ENCODE results near the gene MTTP.

The MTTP gene

DNA sequence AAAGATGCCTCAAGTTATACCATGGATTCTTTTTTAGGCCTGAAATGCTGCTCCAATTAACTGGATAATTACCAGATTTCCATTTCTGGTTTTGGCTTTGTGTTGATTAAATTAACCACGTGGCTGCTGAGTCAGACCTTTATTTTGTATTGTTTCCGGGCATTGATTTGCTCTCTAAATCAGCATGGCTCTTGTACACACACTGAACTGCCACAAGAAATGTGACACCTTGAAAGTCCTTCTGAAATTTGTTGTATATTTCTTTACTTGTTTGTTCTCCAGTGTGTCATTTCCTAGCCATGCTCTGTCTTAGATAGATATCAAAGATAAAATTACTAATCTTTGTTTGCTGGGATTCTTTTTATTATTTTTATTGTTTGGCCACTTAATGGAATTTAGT, 11.7 kb downstream of the MTTP start:
- Histone ChIP-seq H3K9ac (ENCODE audit: low read length) (no peak overlapping the region), H3K4me1 (ENCODE audit: control insufficient read depth in 1 of 2, insufficient read depth in 2 of 2, low read length in 2 of 2) (no peaks in the 10 kb centered on the region), H3K4me3 (ENCODE audit: low read depth, low read length) (no peak overlapping the region), H2AFZ (ENCODE audit: insufficient read depth, low read length, poor library complexity) (no peak overlapping the region), H2BK12ac (ENCODE audit: low read length) (no peak overlapping the region), H3K79me1 (ENCODE audit: low read length) (no peaks in the 10 kb centered on the region), H2BK5ac (ENCODE audit: low read depth, low read length, poor library complexity) (no peak overlapping the region), H3K4me2 (ENCODE audit: low read length) (no peak overlapping the region), H4K91ac (ENCODE audit: low read depth, low read length) (no peak overlapping the region), H3K27me3 (ENCODE audit: insufficient read depth, low read length) (no peaks in the 10 kb centered on the region), H3K36me3 (ENCODE audit: control insufficient read depth in 1 of 2, insufficient read depth in 2 of 2, low read length in 2 of 2) (no peaks in the 10 kb centered on the region), H3K18ac (ENCODE audit: low read length) (no peak overlapping the region), H4K12ac (ENCODE audit: low read depth, low read length) (no peak overlapping the region), H3K9me3 (ENCODE audit: insufficient read depth, low read depth, low read length) (no peaks in the 10 kb centered on the region), H3K79me2 (ENCODE audit: control insufficient read depth, insufficient read depth, low read length, poor library complexity) (no peaks in the 10 kb centered on the region), H3K4ac (ENCODE audit: low read depth, low read length) (no peak overlapping the region), H3K14ac (ENCODE audit: low read length) (no peak overlapping the region), H2AK5ac (ENCODE audit: low read length) (no peak overlapping the region), H2BK120ac (ENCODE audit: insufficient read depth, low read length, poor library complexity) (no peak overlapping the region), H4K8ac (ENCODE audit: low read depth, low read length) (no peak overlapping the region), H3K27ac (ENCODE audit: low read depth, low read length) (no peak overlapping the region), H3K23ac (ENCODE audit: low read length) (no peak overlapping the region)
- DNase-seq, result no peak
- WGBS (ENCODE audit: extremely low coverage, insufficient coverage, insufficient read length), result no CpG with 5 or more reads among the region's 2 CpGs

DNA sequence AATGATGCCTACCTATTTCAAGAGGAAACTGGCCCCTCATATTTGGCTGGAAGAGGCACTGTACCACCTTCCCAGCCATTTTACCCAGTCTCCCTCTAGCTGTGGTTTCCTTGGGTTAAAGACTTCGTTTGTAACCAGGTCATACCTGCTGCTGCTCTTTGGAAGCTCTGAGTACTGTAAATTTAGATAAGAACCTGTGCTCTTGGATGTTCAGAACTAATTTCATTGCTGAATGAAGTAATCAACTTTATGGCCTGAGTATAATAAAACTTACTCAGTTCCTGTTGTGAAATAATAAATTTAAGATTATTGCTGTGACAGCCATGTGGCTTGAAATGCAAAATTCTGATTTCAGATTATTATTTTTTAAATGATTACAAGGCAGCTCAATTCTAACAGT, 12.2 kb downstream of the MTTP start:
- Histone ChIP-seq H2AFZ (ENCODE audit: insufficient read depth, low read length, poor library complexity) (no peak overlapping the region), H3K23ac (ENCODE audit: low read length) (no peak overlapping the region)

DNA sequence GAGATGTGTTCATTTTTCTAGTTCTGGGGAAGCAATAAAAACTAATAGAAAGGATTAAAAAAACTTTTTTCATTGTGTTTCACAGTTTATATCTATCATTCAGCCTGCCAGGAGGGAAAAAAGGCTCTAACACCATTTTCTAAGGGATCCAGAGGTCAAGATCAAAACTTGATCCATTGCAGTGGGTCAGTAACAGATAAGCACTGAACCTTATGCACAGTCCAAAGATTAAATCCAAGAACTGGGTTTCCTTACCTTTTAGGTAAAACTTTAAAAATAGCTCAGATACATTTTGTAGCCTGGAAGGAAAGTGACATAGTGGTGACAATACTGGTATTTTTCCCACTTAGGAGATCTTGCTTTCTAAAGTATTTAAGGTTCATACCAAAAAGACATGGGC, 12.7 kb downstream of the MTTP start:
- Histone ChIP-seq H4K8ac (ENCODE audit: low read depth, low read length) (no peak overlapping the region), H3K27me3 (ENCODE audit: insufficient read depth, low read length) (no peaks in the 10 kb centered on the region), H2BK12ac (ENCODE audit: low read length) (no peak overlapping the region), H2BK120ac (ENCODE audit: insufficient read depth, low read length, poor library complexity) (no peak overlapping the region), H3K9me3 (ENCODE audit: insufficient read depth, low read depth, low read length) (no peaks in the 10 kb centered on the region), H2BK5ac (ENCODE audit: low read depth, low read length, poor library complexity) (no peak overlapping the region), H3K23ac (ENCODE audit: low read length) (no peak overlapping the region), H4K12ac (ENCODE audit: low read depth, low read length) (no peak overlapping the region), H3K9ac (ENCODE audit: low read length) (no peak overlapping the region), H3K4me2 (ENCODE audit: low read length) (no peak overlapping the region), H3K4ac (ENCODE audit: low read depth, low read length) (no peak overlapping the region), H3K18ac (ENCODE audit: low read length) (no peak overlapping the region), H3K79me1 (ENCODE audit: low read length) (no peaks in the 10 kb centered on the region), H3K4me1 (ENCODE audit: control insufficient read depth in 1 of 2, insufficient read depth in 2 of 2, low read length in 2 of 2) (no peaks in the 10 kb centered on the region), H3K36me3 (ENCODE audit: control insufficient read depth in 1 of 2, insufficient read depth in 2 of 2, low read length in 2 of 2) (no peaks in the 10 kb centered on the region), H4K91ac (ENCODE audit: low read depth, low read length) (no peak overlapping the region), H3K14ac (ENCODE audit: low read length) (no peak overlapping the region), H3K27ac (ENCODE audit: low read depth, low read length) (no peak overlapping the region), H3K4me3 (ENCODE audit: low read depth, low read length) (no peak overlapping the region), H3K79me2 (ENCODE audit: control insufficient read depth, insufficient read depth, low read length, poor library complexity) (no peaks in the 10 kb centered on the region), H2AK5ac (ENCODE audit: low read length) (no peak overlapping the region), H2AFZ (ENCODE audit: insufficient read depth, low read length, poor library complexity) (no peak overlapping the region)
- no peak for DNase-seq

More for the DNA sequence above, 12.2 kb downstream of the MTTP start:
- H4K91ac ChIP-seq (ENCODE audit: low read depth, low read length), result no peak overlapping the region
- no peaks in the 10 kb centered on the region for H3K36me3 ChIP-seq (ENCODE audit: control insufficient read depth in 1 of 2, insufficient read depth in 2 of 2, low read length in 2 of 2)
- DNase-seq, result no peak
- H3K79me2 ChIP-seq (ENCODE audit: control insufficient read depth, insufficient read depth, low read length, poor library complexity), result no peaks in the 10 kb centered on the region
- no peak overlapping the region for H2BK120ac ChIP-seq (ENCODE audit: insufficient read depth, low read length, poor library complexity)
- no peak overlapping the region for H3K18ac ChIP-seq (ENCODE audit: low read length)
- no peak overlapping the region for H3K4me3 ChIP-seq (ENCODE audit: low read depth, low read length)
- H3K9ac ChIP-seq (ENCODE audit: low read length), result no peak overlapping the region
- H3K27ac ChIP-seq (ENCODE audit: low read depth, low read length), result no peak overlapping the region
- H4K12ac ChIP-seq (ENCODE audit: low read depth, low read length), result no peak overlapping the region
- H3K4ac ChIP-seq (ENCODE audit: low read depth, low read length), result no peak overlapping the region
- no peak overlapping the region for H4K8ac ChIP-seq (ENCODE audit: low read depth, low read length)
- H3K14ac ChIP-seq (ENCODE audit: low read length), result no peak overlapping the region
- H3K4me1 ChIP-seq (ENCODE audit: control insufficient read depth in 1 of 2, insufficient read depth in 2 of 2, low read length in 2 of 2), result no peaks in the 10 kb centered on the region
- no peak overlapping the region for H2BK12ac ChIP-seq (ENCODE audit: low read length)
- no peak overlapping the region for H2BK5ac ChIP-seq (ENCODE audit: low read depth, low read length, poor library complexity)
- no CpG with 5 or more reads among the region's 1 CpG for WGBS (ENCODE audit: extremely low coverage, insufficient coverage, insufficient read length)
- no peaks in the 10 kb centered on the region for H3K27me3 ChIP-seq (ENCODE audit: insufficient read depth, low read length)
- H3K4me2 ChIP-seq (ENCODE audit: low read length), result no peak overlapping the region
- H2AK5ac ChIP-seq (ENCODE audit: low read length), result no peak overlapping the region
- H3K79me1 ChIP-seq (ENCODE audit: low read length), result no peaks in the 10 kb centered on the region
- H3K9me3 ChIP-seq (ENCODE audit: insufficient read depth, low read depth, low read length), result no peaks in the 10 kb centered on the region

DNA sequence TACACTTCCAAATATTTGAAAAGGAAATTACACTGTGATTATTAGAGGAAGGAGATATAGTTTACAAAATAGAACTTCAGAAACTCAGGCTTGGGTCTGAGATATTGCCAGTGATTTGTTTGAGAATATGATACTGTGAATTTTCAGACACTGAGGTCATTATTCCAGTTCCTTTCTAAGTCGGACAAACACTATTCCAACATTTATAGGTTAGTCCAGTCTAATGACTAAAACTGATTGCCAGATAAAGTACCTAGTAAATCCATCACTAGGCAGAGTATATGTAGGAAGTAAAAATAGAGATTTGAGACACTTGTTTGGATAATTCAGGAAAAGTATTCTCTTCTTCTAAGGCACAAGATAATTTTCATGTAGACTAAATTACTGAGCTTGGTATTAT, 13.2 kb downstream of the MTTP start:
- DNase-seq, result no peak
- Histone ChIP-seq H3K79me1 (ENCODE audit: low read length) (no peaks in the 10 kb centered on the region), H3K4me2 (ENCODE audit: low read length) (no peak overlapping the region), H2BK5ac (ENCODE audit: low read depth, low read length, poor library complexity) (no peak overlapping the region), H2AFZ (ENCODE audit: insufficient read depth, low read length, poor library complexity) (no peak overlapping the region), H2BK12ac (ENCODE audit: low read length) (no peak overlapping the region), H3K27ac (ENCODE audit: low read depth, low read length) (no peak overlapping the region), H3K18ac (ENCODE audit: low read length) (no peak overlapping the region), H4K12ac (ENCODE audit: low read depth, low read length) (no peak overlapping the region), H4K8ac (ENCODE audit: low read depth, low read length) (no peak overlapping the region), H3K4ac (ENCODE audit: low read depth, low read length) (no peak overlapping the region), H3K9me3 (ENCODE audit: insufficient read depth, low read depth, low read length) (no peaks in the 10 kb centered on the region), H3K4me3 (ENCODE audit: low read depth, low read length) (no peak overlapping the region), H2BK120ac (ENCODE audit: insufficient read depth, low read length, poor library complexity) (no peak overlapping the region), H4K91ac (ENCODE audit: low read depth, low read length) (no peak overlapping the region), H2AK5ac (ENCODE audit: low read length) (no peak overlapping the region), H3K4me1 (ENCODE audit: control insufficient read depth in 1 of 2, insufficient read depth in 2 of 2, low read length in 2 of 2) (no peaks in the 10 kb centered on the region), H3K14ac (ENCODE audit: low read length) (no peak overlapping the region), H3K27me3 (ENCODE audit: insufficient read depth, low read length) (no peaks in the 10 kb centered on the region), H3K9ac (ENCODE audit: low read length) (no peak overlapping the region), H3K36me3 (ENCODE audit: control insufficient read depth in 1 of 2, insufficient read depth in 2 of 2, low read length in 2 of 2) (no peaks in the 10 kb centered on the region), H3K79me2 (ENCODE audit: control insufficient read depth, insufficient read depth, low read length, poor library complexity) (no peaks in the 10 kb centered on the region), H3K23ac (ENCODE audit: low read length) (no peak overlapping the region)
- WGBS (ENCODE audit: extremely low coverage, insufficient coverage, insufficient read length), result no CpG with 5 or more reads among the region's 1 CpG

DNA sequence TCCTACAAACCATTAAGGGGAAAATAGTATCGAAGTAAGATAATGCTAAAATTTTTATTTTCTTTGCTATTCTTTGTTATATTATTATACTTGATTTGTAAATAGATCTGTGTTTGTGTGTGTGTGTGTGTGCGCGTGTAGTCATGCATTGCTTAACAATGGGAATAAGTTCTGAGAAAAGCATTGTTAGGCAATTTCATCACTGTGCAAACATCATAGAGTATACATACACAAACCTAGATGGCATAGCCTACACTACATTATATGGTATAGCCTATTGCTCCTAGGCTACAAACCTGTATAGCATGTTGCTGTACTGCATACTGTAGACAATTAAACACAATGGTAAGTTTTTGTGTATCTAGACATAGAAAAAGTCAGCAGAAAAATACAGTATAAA, 17.1 kb downstream of the MTTP start:
- no CpG with 5 or more reads among the region's 3 CpGs for WGBS (ENCODE audit: extremely low coverage, insufficient coverage, insufficient read length)
- DNase-seq, result no peak
- H3K23ac ChIP-seq (ENCODE audit: low read length), result no peak overlapping the region
- H3K14ac ChIP-seq (ENCODE audit: low read length), result no peak overlapping the region
- H4K91ac ChIP-seq (ENCODE audit: low read depth, low read length), result no peak overlapping the region
- H4K8ac ChIP-seq (ENCODE audit: low read depth, low read length), result no peak overlapping the region
- no peak overlapping the region for H4K12ac ChIP-seq (ENCODE audit: low read depth, low read length)
- no peak overlapping the region for H2AK5ac ChIP-seq (ENCODE audit: low read length)
- no peak overlapping the region for H2BK120ac ChIP-seq (ENCODE audit: insufficient read depth, low read length, poor library complexity)
- H3K4me2 ChIP-seq (ENCODE audit: low read length), result no peak overlapping the region
- no peaks in the 10 kb centered on the region for H3K79me2 ChIP-seq (ENCODE audit: control insufficient read depth, insufficient read depth, low read length, poor library complexity)
- H3K9me3 ChIP-seq (ENCODE audit: insufficient read depth, low read depth, low read length), result no peaks in the 10 kb centered on the region
- no peak overlapping the region for H2AFZ ChIP-seq (ENCODE audit: insufficient read depth, low read length, poor library complexity)
- no peaks in the 10 kb centered on the region for H3K27me3 ChIP-seq (ENCODE audit: insufficient read depth, low read length)
- no peaks in the 10 kb centered on the region for H3K4me1 ChIP-seq (ENCODE audit: control insufficient read depth in 1 of 2, insufficient read depth in 2 of 2, low read length in 2 of 2)
- H2BK5ac ChIP-seq (ENCODE audit: low read depth, low read length, poor library complexity), result no peak overlapping the region
- H3K79me1 ChIP-seq (ENCODE audit: low read length), result no peaks in the 10 kb centered on the region
- no peaks in the 10 kb centered on the region for H3K36me3 ChIP-seq (ENCODE audit: control insufficient read depth in 1 of 2, insufficient read depth in 2 of 2, low read length in 2 of 2)
- H3K18ac ChIP-seq (ENCODE audit: low read length), result no peak overlapping the region
- no peak overlapping the region for H3K4ac ChIP-seq (ENCODE audit: low read depth, low read length)
- H3K27ac ChIP-seq (ENCODE audit: low read depth, low read length), result no peak overlapping the region
- H3K4me3 ChIP-seq (ENCODE audit: low read depth, low read length), result no peak overlapping the region
- no peak overlapping the region for H2BK12ac ChIP-seq (ENCODE audit: low read length)
- no peak overlapping the region for H3K9ac ChIP-seq (ENCODE audit: low read length)
